Neuronal stem cell (in vitro differentiated cells): ENCODE results near the gene MANF.
"Not testable (repeated sequence)": the region's sequence is repeated elsewhere in the genome, so short reads cannot be mapped to it uniquely, and the experiment has no call there.

ENCODE experiments used
- DNase-seq: peaks from one replicate; pipeline ENCODE4 v3.0.0-alpha.2; 2013; ENCODE audit warnings: low spot score
- H2AFZ ChIP-seq: one replicate; pipeline ENCODE4 v1.6.1; 2013; ENCODE audit warnings: mild to moderate bottlenecking, low read length, inconsistent platforms
- H2AK5ac ChIP-seq: 2 replicates; pipeline ENCODE4 v1.6.1; 2013; ENCODE audit warnings: low read depth, mild to moderate bottlenecking, inconsistent platforms, low read length, moderate library complexity, mixed read lengths
- H2BK120ac ChIP-seq: 2 replicates; pipeline ENCODE4 v1.6.1; 2013; ENCODE audit warnings: low read depth, mild to moderate bottlenecking, inconsistent platforms, low read length, moderate library complexity, mixed read lengths
- H2BK12ac ChIP-seq: one replicate; pipeline ENCODE4 v1.6.1; 2013; ENCODE audit warnings: low read length, inconsistent platforms
- H2BK15ac ChIP-seq: 2 replicates; pipeline ENCODE4 v1.6.1; 2013; ENCODE audit warnings: mild to moderate bottlenecking, low read length, inconsistent platforms, mixed read lengths
- H2BK5ac ChIP-seq: one replicate; pipeline ENCODE4 v1.6.1; 2013; ENCODE audit warnings: inconsistent platforms, mild to moderate bottlenecking, low read length, moderate library complexity
- H3K14ac ChIP-seq: one replicate; pipeline ENCODE4 v1.6.1; 2013; ENCODE audit warnings: low read length, inconsistent platforms
- H3K18ac ChIP-seq: 2 replicates; pipeline ENCODE4 v1.6.1; 2013; ENCODE audit warnings: low read length, inconsistent platforms
- H3K23ac ChIP-seq: 2 replicates; pipeline ENCODE4 v1.6.1; 2013; ENCODE audit warnings: low read depth, mild to moderate bottlenecking, mixed read lengths, low read length, inconsistent platforms; ENCODE audit not compliant: poor library complexity
- H3K27ac ChIP-seq: replicated peaks from 3 replicates; pipeline ENCODE4 v1.5.1; 2013; ENCODE audit warnings: low read length, inconsistent platforms
- H3K27me3 ChIP-seq, 3 experiments: 2 replicates each; pipeline ENCODE4 v1.6.1; 2013; ENCODE audit warnings: low read length in 3 of 3, mild to moderate bottlenecking in 2 of 3, inconsistent platforms in 1 of 3, low read depth in 1 of 3, mixed read lengths in 1 of 3, moderate library complexity in 1 of 3; ENCODE audit not compliant: control insufficient read depth in 3 of 3, insufficient read depth in 3 of 3
- H3K36me3 ChIP-seq, 2 donors: replicated peaks in 1 of 2; 2 replicates each; pipeline ENCODE4 v1.6.1; 2013; ENCODE audit warnings: low read length in 2 of 2; ENCODE audit not compliant: control insufficient read depth in 2 of 2, insufficient read depth in 2 of 2
- H3K4ac ChIP-seq: 2 replicates; pipeline ENCODE4 v1.6.1; 2013; ENCODE audit warnings: inconsistent platforms, mild to moderate bottlenecking, low read length, moderate library complexity
- H3K4me1 ChIP-seq, 2 donors: 1 replicate in 1 of 2; 2 replicates in 1 of 2; pipeline ENCODE4 v1.6.1; 2013; ENCODE audit warnings: low read length in 2 of 2, low read depth in 1 of 2; ENCODE audit not compliant: control insufficient read depth in 2 of 2, insufficient read depth in 1 of 2
- H3K4me2 ChIP-seq: one replicate; pipeline ENCODE4 v1.6.1; 2013; ENCODE audit warnings: mild to moderate bottlenecking, low read length, inconsistent platforms; ENCODE audit not compliant: insufficient read depth, poor library complexity, severe bottlenecking
- H3K4me3 ChIP-seq, 2 donors: 2 replicates each; pipeline ENCODE4 v1.5.1; 2013; ENCODE audit warnings: low read length in 2 of 2, mild to moderate bottlenecking in 2 of 2, inconsistent platforms in 1 of 2, moderate library complexity in 1 of 2
- H3K79me1 ChIP-seq: one replicate; pipeline ENCODE4 v1.6.1; 2013; ENCODE audit warnings: low read depth, mild to moderate bottlenecking, inconsistent platforms, low read length, moderate library complexity
- H3K9ac ChIP-seq: one replicate; pipeline ENCODE4 v1.6.1; 2013; ENCODE audit warnings: mild to moderate bottlenecking, low read depth, low read length, inconsistent platforms; ENCODE audit not compliant: poor library complexity
- H3K9me3 ChIP-seq, 2 donors: replicated peaks in 1 of 2; 2 replicates each; pipeline versions ENCODE3 to v1.6.1; 2013; ENCODE audit warnings: low read length in 2 of 2, mild to moderate bottlenecking in 2 of 2, inconsistent platforms in 1 of 2, low read depth in 1 of 2, mixed read lengths in 1 of 2, moderate library complexity in 1 of 2; ENCODE audit not compliant: control insufficient read depth in 2 of 2, insufficient read depth in 1 of 2
- H4K8ac ChIP-seq: one replicate; pipeline ENCODE4 v1.6.1; 2013; ENCODE audit warnings: low read depth, mild to moderate bottlenecking, inconsistent platforms, low read length, moderate library complexity
- H4K91ac ChIP-seq: one replicate; pipeline ENCODE4 v1.6.1; 2013; ENCODE audit warnings: low read length, low read depth, mild to moderate bottlenecking, inconsistent platforms; ENCODE audit not compliant: poor library complexity
- WGBS, 2 donors: extraction: QIAGEN DNeasy Blood & Tissue Kit; methylation state at CpG; one replicate each; pipeline ENCODE4 v1.1.7; 2013; ENCODE audit warnings: missing lambda C conversion rate in 2 of 2, mixed read lengths in 1 of 2; ENCODE audit not compliant: insufficient read length in 2 of 2, insufficient replicate concordance in 1 of 2; ENCODE audit errors: extremely low coverage in 2 of 2; 5-methylcytosine and 5-hydroxymethylcytosine counted together

The MANF gene

GRCh38 chr3:51361746-51362145 is 23.3 kb upstream of the MANF start:
- Histone ChIP-seq H2AK5ac (no peak overlapping the region), H2AFZ (no peak overlapping the region), H3K27me3 (peaks cover 0 to 12% (median 0%) of the 10 kb centered on the region in 3 experiments), H3K4me3 (no peak overlapping the region), H3K23ac (no peak overlapping the region), H3K9ac (no peak overlapping the region), H3K18ac (no peak overlapping the region), H3K79me1 (no peaks in the 10 kb centered on the region), H2BK12ac (no peak overlapping the region), H4K91ac (no peak overlapping the region), H2BK120ac (no peak overlapping the region), H2BK15ac (no peak overlapping the region), H3K27ac (no peak overlapping the region), H3K9me3 (no peaks in the 10 kb centered on the region), H3K4me2 (no peak overlapping the region), H3K14ac (no peak overlapping the region), H3K4me1 (no peaks in the 10 kb centered on the region), H4K8ac (no peak overlapping the region), H3K36me3 (peaks cover 0 to 14% of the 10 kb centered on the region in 2 donors), H2BK5ac (no peak overlapping the region), H3K4ac (no peak overlapping the region)
- WGBS, 2 donors, result no CpG with 5 or more reads among the region's 6 CpGs
- no peak for DNase-seq

- Histone ChIP-seq H3K36me3 (peaks cover 0 to 14% of the 10 kb centered on the region in 2 donors), H3K27me3 (peaks cover 0 to 12% (median 0%) of the 10 kb centered on the region in 3 experiments), H3K79me1 (no peaks in the 10 kb centered on the region), H3K4me3 (no peak overlapping the region), H3K14ac (no peak overlapping the region), H2BK12ac (no peak overlapping the region), H2AK5ac (no peak overlapping the region), H3K9me3 (no peaks in the 10 kb centered on the region), H3K4me1 (no peaks in the 10 kb centered on the region), H3K18ac (no peak overlapping the region), H3K4me2 (no peak overlapping the region), H2BK15ac (no peak overlapping the region), H2BK120ac (no peak overlapping the region), H3K9ac (no peak overlapping the region), H2BK5ac (no peak overlapping the region), H3K4ac (no peak overlapping the region), H3K27ac (no peak overlapping the region), H2AFZ (no peak overlapping the region), H4K91ac (no peak overlapping the region), H4K8ac (no peak overlapping the region), H3K23ac (no peak overlapping the region)
- DNase-seq, result no peak
- no CpG with 5 or more reads among the region's 9 CpGs for WGBS, 2 donors
Measured at GRCh38 chr3:51362476-51362875, 22.6 kb upstream of the MANF start.

GRCh38 chr3:51368276-51368675 is 16.8 kb upstream of the MANF start:
- H4K91ac ChIP-seq, DNase-seq, H2AFZ ChIP-seq, H3K23ac ChIP-seq, H3K14ac ChIP-seq, H2BK12ac ChIP-seq, H3K9ac ChIP-seq, H2BK120ac ChIP-seq, H3K27ac ChIP-seq, H3K4me1 ChIP-seq, H3K79me1 ChIP-seq, H3K4me2 ChIP-seq, H2BK5ac ChIP-seq, H3K27me3 ChIP-seq, H3K4me3 ChIP-seq, H2BK15ac ChIP-seq, H3K4ac ChIP-seq, H3K9me3 ChIP-seq, H3K18ac ChIP-seq, H4K8ac ChIP-seq, H3K36me3 ChIP-seq, H2AK5ac ChIP-seq: not testable (repeated sequence)
- no CpG with 5 or more reads among the region's 8 CpGs for whole genome bisulfite sequencing, 2 donors

GRCh38 chr3:51371943-51372557 is 13.0 kb upstream of the MANF start:
- no peak overlapping the region for H3K14ac ChIP-seq
- H2BK12ac ChIP-seq, result no peak overlapping the region
- H2BK120ac ChIP-seq, result no peak overlapping the region
- no peak overlapping the region for H3K9ac ChIP-seq
- peak; percentile 71 for DNase-seq
- H4K8ac ChIP-seq, result no peak overlapping the region
- no peak overlapping the region for H3K18ac ChIP-seq
- no peak overlapping the region for H2BK5ac ChIP-seq
- no peak overlapping the region for H3K27ac ChIP-seq
- H3K36me3 ChIP-seq, result peaks cover 0 to 13% of the 10 kb centered on the region in 2 donors
- H3K4me1 ChIP-seq, result no peaks in the 10 kb centered on the region
- H2BK15ac ChIP-seq, result no peak overlapping the region
- no CpG with 5 or more reads among the region's 4 CpGs for WGBS, 2 donors
- H3K4me3 ChIP-seq, result no peak overlapping the region
- H3K4me2 ChIP-seq, result no peak overlapping the region
- no peak overlapping the region for H2AK5ac ChIP-seq
- H2AFZ ChIP-seq, result no peak overlapping the region
- H3K27me3 ChIP-seq, result peaks cover 0 to 19% (median 0%) of the 10 kb centered on the region in 3 experiments
- no peak overlapping the region for H3K23ac ChIP-seq
- H4K91ac ChIP-seq, result no peak overlapping the region
- peaks cover 0 to 4% of the 10 kb centered on the region in 2 donors for H3K9me3 ChIP-seq
- no peak overlapping the region for H3K4ac ChIP-seq
- no peaks in the 10 kb centered on the region for H3K79me1 ChIP-seq
